AML-193 (cell line): ENCODE measurements around the gene DIAPH3.

ENCODE experiments used
- DNase-seq, 2 experiments: peaks; one replicate each; lab custom pipeline; 2025; lab: John Stamatoyannopoulos, UW

Gene DIAPH3

DNA sequence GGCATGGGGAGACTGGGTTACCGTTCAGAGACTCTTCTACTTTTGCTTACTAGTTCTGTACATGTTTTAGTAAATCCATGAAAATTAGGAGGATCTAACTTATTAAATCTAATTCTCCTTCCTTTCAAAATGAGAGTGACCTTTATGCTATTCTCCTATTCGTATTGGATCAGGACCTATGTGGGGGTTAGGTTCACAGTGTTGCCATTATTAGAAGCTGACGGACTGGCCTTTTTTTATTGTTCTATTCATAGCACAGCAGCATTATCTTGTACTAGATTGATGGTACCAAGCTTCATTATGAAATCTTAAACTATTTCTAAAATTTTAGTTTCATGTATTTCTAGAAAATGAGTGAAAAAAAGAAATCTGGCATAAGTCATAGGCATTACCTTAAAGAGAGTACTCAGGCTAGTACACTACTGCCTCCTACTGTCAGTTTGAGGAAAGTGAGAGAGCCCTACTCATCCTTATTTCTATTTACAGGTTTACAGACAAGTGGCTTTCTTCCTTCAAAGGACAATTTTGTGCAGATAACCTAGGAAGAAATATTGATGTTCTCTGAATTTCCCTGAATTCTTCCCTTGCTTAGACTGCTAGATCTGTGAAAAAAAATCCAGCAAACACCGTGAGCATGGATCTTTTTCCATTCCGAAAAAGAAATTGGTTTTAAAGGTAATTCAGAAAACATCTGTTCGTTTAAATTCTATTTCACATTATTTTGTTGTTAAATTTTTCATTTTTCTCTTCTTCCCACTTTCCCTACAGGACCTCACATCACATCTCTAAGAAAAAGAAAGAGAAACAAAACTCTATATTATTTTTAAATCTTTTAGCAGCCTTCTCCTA lies 485.5 kb downstream of the DIAPH3 start:
- peak; percentile 57 to 66 for DNase-seq

DNA sequence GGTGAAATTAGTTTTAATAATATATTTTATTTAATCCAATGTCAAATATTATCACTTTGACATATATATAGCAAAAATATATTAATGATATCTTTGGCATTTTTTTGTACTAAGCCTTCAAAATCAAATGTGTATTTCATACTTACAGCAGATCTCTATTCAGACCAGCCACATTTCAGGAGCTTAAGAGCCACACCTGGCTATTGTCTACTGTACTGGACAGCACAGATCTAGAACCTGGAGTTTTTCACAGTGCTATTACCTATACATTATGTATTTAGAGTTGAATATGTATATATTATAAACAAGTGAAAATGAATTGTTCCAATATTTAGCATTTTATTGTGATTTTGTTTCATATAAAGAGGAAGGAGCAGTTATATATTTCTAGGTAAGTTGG lies 486.3 kb downstream of the DIAPH3 start:
- DNase-seq = no peak

DNA sequence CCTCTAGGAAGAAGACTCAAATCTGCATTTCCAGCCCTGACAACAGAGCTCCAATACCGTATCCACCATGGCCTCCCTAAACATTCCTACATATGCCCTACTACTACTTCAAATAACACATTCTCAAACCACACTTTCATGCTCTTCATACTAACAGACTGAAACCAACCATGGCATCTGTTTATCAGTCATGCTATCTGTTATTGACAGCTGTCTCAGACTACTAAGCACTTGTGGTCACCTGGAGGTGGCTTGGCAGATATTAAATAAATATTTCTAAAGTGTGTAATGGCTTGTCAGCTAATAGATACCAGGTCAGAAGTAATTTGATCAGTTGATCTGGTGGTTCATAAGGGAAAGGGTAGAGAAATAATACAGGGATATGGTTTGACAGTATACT lies 489.1 kb downstream of the DIAPH3 start:
- DNase-seq = no peak

DNA sequence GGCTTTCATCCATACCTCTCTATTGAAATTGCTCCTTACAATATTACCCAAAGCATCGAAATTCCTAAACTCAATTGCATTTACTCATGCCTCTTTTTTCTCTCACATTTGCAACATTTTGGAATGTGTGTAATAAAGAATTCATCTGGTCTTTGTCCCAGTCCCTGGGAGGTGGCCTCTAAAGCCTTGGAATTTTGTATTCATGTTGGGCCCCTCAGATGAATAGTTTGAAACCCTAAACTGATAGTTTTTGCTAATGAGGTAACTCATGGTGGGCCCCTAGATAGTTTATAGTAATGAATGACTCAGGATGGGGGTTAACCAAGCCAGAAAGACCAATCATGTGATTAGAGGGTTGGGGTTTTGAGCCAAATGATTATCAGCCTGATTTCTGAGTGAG lies 490.4 kb downstream of the DIAPH3 start:
- DNase-seq = no peak

DNA sequence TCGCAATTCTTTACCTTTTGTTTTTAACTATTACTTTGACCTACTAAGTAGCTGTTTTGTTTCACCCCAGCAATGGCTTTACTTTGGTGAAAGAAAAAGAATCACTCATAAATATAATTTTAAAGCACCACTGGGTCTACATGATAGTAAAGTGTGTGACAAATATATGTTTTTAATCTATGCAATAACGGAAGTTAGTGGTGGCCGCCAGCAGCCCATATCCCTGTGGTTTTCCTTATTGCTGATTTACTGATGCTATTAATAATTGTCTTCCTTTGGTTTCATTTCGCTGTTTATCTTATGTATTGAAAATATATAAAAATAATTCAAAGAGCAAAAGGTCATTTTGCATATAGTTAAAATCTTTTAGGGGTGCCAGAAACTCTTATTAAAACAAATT lies 491.3 kb downstream of the DIAPH3 start:
- DNase-seq = no peak

DNA sequence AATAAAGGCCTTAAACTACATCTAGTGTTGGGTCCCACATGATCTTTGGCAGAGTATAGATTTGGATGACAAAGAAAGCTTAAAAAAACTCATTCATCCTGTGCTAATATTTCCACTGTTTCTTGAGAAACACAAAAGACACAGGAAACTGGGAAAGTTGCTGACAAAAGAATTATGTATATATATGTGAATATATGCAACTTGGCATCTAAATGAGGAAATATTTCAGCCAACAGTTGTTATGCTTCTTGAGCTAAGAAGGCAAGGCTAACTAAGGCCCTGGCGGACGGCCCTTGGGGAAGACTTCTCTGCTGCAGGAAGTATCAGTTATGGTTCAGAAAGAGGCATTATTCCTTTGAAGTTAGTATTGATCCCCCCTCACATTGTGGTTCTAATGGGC lies 491.8 kb downstream of the DIAPH3 start:
- no peak for DNase-seq

DNA sequence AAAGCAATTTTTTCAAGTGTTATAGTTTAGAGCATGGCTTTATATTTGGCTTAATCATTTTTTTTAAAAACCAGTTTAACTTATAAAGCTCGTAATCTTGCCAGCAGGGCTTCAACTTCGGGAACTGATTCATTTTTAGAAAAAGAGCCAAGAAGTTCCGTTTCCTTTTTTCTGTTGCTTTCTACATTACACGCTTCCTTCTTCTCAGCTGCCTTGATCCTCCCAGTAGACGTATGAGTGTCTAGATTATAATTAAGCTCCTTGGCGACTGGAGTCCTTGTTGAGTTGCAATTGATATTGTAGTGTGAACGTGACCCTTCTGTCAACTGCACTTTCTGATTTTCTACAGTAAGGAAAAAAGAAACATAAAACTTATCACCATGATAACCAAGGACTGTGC lies 497.2 kb downstream of the DIAPH3 start:
- DNase-seq = no peak

DNA sequence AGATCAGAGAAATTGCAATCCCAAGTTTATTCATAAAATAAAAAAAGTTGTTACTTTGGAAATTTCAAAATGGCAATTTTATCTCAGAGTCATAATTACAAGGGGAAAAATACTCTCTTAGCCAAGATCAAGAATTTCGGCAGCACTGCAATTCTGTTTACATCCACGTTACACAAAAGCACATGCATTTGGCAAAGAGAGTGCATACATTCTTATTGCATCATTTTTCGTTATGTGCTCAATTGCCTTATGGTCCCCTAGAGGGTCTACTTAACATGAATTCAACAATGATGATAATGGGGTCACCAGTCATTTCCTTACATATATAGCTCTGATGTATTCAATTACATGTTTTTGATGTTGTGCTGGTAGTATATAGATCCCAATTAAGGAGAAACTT lies 498.0 kb downstream of the DIAPH3 start:
- no peak for DNase-seq

DNA sequence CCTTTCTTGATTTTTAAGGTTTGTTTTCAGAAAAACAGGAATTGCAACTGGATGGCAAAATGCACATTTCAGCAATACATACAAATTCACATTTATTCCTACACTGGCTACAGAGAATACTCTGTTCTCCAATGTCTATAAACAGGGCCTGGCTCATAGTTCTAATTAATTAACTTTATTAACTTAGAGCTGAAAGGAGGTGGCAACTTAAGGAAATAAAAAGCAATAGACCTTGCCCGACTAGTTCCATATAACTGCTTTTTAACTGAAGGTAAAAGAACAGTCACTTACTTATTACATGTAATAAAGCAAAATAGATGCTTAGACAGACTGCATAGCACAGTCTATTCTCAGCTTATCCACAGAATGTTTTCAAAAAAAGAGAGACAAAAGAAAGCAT lies 498.5 kb downstream of the DIAPH3 start:
- no peak for DNase-seq

DNA sequence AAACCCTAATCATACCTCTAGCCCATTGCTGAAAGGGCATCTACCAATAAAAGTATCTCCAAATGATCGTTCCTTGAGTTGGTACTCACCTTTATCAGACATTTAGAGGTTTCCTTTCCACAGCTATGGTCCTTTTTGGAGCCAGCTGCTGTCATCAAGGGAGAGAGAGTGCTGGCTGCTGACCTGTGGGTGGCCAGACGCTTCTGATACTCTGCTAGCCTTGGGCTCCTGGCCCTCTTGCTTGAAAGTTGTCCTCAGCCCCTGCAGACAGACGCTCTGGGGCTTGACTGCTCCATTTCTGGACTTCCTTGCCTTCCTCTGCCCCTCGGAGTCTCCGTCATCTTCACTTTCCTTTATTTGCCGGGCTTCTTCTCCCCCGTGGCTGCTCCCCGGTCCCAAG lies 499.1 kb downstream of the DIAPH3 start:
- no peak for DNase-seq

DNA sequence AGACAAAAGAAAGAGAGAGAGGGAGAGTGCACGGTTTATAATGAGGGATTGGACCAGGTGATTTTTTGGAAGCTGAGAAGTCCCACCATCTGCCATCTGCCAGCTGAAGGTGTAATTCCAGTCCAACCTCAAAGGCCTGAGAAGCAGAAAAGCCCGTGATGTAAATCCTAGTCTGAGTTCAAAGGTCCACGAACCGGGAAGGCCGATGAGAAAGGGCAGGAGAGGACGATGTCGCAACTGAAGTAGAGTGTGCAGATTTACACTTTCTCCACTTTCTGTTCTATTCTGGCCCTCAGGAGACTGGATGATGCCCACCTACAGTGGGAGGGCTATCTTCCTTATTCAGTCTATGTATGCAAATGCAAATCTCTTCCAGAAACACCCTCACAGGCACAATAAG lies 500.0 kb downstream of the DIAPH3 start:
- DNase-seq = no peak

DNA sequence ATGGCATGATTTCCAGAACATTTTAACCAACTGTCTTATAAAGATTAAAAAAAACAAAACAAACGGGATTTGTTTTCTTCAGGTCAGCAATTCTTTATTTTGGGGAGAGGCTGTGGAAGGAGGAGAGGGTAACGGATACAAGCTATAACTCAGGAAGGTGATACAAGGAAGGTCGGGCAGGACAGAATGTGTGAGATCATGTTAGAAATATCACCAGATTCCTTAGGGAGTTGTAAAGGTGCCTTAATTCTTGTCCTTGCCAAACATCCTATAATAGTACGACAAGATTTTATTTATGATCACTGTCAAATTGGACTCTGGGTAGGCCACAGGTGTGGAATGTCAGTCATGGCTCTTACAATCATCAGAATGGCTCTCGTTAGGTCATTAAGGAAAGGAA lies 503.1 kb downstream of the DIAPH3 start:
- no peak for DNase-seq

DNA sequence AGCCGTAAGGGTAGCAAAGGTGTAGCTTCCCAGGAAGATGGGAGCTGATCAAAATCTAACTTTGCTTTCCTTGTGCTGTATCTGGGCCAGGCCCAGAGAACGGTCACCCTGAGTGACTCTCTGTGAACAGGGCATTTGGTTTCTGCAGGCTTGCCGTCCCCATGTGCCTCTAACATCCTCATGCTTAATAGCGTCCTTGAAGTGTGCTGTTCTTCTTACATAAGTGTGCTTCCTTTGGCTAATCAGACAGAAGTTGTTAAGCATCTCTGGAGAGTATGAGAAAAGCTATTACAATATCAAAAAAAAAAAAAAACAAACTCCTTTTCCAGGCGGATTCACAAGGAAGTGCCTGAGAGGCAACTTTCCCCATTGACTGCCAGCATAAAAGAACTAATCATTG lies 503.7 kb downstream of the DIAPH3 start:
- no peak for DNase-seq

DNA sequence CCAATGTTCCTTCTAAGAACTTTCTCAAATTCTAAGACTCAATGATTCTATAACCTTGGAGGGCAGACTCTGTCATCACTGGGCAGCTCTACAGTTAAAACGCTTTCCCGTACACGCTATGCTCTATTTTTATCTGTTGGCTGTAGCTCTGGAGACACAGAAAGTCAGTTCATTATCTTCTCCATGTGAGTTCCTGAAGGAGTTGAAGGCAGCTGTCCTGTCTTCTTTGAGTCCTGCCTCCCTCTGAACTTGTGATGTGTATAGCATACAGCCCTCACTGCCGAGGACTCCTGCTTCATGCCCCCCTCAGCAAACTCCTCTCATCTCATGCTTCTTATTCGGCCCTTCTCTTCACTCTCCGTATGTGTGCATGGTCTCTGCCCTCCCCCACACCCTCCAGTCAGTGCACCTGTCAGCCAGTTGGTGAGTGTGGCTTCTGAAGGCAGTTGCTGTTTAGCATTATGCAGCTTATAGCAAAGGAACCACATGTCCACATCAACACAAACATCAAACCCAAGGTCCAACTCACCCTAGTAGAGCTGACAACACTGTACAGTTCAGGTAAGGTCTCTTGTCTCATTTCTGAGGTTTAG lies 504.9 kb downstream of the DIAPH3 start:
- DNase-seq = no peak

DNA sequence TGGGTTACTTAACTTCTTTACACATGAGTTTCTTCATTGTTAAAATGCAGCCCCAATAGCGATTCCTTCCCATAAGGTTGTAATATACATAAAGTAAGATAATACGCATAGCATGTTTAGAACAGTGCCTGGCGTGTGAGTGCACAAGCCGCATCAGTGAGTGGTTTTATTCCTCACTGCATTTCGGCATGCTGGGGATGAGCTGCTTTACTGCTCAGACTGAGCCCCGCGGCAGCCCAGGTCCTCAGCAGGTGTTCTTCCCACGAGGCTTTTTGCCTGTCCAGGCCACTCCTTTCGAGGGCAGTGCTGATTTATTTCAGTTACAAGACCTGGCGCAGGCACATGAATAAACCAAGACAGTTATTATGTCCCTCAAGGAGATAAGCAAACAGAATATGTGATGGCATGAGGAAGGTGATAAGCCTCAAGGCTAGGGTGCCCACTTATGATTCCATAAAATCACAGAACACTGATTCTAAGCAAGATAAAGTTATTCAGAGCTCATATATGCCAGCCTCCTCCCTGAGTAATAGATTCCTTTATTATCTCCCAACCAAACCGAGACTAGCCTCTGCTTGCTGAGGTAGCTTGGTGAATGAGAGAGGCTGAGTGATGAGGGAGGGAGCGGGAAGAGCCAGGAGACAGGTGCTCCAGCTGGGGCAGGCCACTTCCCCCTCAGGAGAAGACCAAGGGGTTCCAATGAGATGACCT lies 505.5 kb downstream of the DIAPH3 start:
- no peak for DNase-seq

DNA sequence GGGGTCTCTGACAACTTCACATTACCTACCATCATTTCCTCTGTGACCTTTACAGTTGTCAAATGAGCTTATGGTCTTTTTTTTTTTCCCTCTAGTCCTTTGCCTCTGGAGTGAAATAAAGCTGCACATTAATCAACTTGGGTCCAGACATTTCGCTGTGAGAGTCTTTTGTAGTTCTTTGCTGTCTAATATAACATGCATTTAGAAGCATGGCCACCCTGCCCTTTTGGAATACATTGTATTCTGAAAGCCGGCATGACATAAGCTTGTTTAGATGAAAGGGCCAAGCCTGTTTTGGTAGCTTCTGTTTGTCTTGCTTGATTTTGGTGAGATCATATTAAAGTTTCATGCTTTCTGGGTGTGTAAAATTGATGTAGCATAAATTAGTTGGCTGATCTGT lies 509.8 kb downstream of the DIAPH3 start:
- no peak for DNase-seq

DNA sequence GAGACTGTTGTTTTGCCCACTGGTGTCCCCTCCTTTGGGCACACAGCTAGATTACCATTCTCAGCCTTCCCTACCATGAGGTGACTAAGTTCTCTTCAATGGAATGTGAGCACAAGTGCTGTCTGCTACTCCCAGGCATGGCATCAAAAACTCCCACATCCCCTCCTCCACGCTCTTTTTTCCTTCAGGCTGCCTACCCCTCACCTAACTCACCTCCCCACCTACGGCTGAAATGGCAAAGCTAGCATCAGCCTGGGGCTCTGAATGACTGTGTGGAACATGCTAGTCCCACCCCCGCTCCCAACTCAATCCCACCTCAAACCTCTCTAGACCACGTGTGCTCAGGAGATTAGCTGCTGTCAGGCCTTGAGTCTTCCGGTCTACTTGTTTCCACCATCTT lies 512.2 kb downstream of the DIAPH3 start:
- no peak for DNase-seq

DNA sequence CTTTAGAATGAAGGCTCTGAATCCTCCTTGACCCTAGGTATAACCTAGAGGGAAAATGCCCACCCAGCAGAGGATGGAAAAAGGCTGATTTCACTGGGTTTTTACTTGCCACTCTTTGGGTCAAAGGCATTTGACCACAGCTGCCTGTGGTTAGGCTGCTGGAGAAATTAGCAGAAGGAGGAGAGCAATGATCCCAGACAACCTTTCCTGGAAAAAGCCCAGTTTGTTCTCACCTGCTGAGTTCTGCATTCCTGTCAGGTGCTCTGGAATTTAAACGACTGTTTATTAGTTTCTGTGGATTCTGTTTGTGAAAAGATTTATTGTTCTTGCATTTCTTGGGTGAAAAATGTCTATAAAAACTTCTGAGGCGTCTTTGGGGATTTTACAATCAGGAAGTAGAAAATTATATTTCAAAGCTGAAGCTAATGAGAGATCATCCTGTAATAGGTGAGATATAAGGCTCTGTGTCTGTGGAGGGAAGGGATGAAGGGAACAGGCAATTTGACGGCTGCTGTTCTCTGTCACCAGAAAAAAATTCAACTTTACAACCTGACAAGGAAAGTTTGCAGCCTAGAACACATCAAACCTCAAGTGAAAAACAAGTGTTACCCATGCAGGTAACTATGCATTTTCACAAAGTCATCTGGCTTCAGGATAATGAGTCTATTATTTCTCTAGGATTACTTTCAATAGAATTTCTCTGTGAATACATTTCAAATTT lies 519.7 kb downstream of the DIAPH3 start:
- no peak for DNase-seq

DNA sequence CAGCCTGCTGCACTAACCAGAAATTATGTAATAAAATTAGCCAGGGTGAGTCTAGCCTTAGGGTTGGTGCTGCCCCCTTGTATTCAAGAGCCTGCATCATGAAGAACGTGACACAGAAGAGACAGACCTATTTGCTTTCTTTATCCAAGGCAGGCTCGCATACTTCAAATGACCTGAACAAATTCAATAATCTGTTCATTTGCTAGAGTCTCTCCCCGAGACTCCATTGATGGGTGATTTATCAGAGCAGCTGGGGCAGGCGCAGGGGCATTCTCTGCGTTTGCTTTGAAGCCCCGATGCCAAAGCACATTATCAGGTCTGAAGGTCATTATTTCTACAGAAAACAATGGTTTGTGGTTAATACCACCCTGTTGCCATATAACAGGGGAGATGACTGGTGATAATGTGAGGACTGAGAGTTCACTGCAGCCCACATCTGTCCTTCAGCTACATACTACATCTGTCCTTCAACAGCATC lies 520.3 kb downstream of the DIAPH3 start:
- no peak for DNase-seq

DNA sequence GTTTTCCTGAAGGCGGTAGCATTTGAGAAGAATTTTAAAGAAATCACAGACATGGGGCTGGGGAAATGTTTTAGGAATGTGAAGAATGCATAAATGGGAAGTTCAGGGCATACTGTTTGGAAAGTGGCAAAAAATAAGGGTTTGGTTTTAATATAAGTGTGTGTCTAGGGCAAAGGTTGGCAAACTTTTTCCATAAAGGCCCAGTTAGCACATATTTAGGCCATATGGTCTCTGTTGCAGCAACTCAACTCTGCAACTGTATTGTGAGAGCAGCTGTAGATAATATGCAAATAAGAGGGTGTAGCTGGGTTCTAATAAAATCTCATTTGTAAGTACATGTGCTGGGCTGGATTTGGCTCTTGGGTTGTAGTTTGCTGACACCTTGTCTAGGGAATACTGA lies 521.9 kb downstream of the DIAPH3 start:
- DNase-seq = no peak

DNA sequence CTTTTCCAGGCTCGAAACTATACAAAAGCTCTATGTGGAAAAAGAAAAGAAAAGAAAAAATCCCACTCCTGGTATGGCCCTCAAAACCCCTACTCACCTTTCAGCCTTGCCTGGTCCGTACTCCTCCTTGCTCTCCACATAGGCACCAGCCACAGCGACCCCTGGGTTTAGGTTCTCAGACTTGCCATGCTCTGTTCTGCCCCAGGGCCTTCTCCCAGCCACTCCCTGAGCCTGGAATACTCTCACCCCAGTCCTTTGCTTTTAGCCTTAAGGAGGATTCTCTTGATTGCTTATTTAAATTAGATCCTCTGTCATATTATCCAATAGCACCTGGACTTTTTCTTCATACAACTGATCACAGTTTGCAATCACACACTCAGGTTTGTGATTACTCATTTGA lies 522.5 kb downstream of the DIAPH3 start:
- DNase-seq = no peak

DNA sequence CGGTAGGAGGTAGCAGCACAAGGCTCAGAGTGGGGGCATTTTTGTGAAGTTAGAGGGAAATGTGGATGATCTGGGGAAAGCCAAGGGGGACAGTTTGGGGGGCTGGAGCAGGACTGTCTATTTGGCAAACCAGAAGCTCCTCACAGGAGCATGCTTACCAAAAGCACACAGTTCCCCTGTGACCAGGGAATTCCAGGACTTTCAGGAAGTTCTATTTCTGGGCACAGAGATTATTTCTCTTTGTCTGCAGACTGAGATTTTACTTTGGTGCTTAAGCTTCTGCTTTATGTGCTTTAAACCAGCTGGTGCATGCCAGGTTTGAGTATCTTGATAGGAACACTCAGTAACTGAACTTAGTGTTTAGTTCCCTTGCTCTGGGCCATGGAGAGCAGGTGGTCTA lies 525.3 kb downstream of the DIAPH3 start:
- no peak for DNase-seq

DNA sequence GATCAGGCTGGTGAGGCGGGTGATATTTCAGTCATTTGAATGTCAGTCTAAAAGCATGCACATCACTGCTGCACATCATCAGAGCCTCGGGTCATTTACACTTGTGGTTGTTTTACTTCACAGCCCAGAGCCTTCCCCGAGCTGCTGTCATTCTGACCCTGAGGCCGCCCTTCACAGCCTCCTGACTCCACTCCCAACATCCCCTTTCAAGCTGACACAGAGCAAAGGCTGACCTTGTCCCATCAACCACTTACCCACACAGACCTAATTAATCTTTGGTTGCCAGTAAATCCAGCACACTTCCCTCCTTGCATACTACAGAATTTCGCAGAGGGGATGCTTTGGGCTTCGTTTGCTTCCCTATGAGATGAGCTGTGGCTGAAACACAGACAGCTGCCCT lies 528.1 kb downstream of the DIAPH3 start:
- no peak for DNase-seq
